ENCODE data around the gene PTPRJ. TPM values are rescaled to one million over a fixed set of nuclear protein-coding genes. Genes with fewer than 3 reads are reported as not detected.

PTPRJ gene
- total RNA-seq, 2 donors from 2014 or later, result 3.4 to 8.0 TPM

GRCh38 chr11:48154151-48154550 is 173.8 kb downstream of the PTPRJ start:
- no peak for DNase-seq (ENCODE audit: low spot score)
- peaks cover 0 to 12% of the 10 kb centered on the region in 2 donors for H3K9me3 ChIP-seq
- H3K4me3 ChIP-seq, result no peak overlapping the region
- H3K27ac ChIP-seq, result no peak overlapping the region
- no peaks in the 10 kb centered on the region for H3K27me3 ChIP-seq
- peaks cover 6% of the 10 kb centered on the region for H3K36me3 ChIP-seq
- TF ChIP-seq CTCF (IDR thresholded peaks at IDR 0.05), result no peak
- no peaks in the 10 kb centered on the region for H3K4me1 ChIP-seq

DNA sequence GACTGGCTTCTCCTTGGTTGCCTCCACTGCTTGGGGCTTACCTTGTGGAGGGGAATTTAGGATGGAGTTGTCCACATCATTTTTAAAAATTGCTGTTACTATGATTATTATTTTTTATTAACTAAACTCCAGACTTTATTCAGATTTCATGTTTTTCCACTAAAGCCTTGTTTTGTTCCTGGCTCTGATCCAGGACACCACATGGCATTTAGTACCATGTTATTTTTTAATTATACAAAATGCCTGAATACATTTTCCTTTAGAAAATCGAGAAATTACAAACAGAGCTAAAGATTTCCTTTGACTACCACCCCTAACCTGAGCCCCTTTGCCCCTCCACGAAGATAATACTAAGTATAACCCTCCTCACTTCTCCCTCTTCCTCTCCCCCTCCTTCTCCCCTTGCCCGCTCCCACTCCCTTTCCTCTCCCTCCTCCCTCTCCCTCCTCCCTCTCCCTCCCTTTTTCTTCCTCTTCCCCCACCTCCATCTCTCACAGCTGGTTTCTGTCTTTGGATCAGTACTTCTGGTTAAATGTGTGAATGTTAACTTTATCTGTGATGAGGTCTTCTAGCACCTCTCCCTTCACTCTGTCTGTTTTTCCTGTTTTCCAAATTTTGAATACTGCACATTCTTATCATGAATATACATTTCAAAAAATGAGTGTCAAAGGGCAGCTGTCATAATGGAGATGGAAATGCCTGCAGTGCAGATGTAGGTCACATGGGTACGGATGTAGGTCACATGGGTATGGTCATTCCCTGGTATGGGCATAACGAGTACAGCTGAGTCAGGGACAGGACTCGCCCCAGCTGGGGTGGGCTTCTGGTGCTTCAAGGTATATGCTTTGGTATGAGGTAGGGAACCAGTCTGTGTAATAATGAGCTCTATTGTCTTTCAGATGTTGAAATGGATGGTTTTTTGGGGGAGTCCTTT is 181.9 kb downstream of the PTPRJ start:
- H3K36me3 ChIP-seq, result no peaks in the 10 kb centered on the region
- no peak overlapping the region for H3K27ac ChIP-seq
- no peak for DNase-seq (ENCODE audit: low spot score)
- no peaks in the 10 kb centered on the region for H3K27me3 ChIP-seq
- H3K4me1 ChIP-seq, result no peaks in the 10 kb centered on the region
- no peaks in the 10 kb centered on the region for H3K9me3 ChIP-seq
- TF ChIP-seq CTCF (IDR thresholded peaks at IDR 0.05), result no peak
- H3K4me3 ChIP-seq, result no peak overlapping the region

- no peaks in the 10 kb centered on the region for H3K9me3 ChIP-seq
- no peak overlapping the region for H3K4me3 ChIP-seq
- H3K4me1 ChIP-seq, result peaks cover 0 to 6% of the 10 kb centered on the region in 2 donors
- no peak for DNase-seq (ENCODE audit: low spot score)
- no peaks in the 10 kb centered on the region for H3K27me3 ChIP-seq
- H3K27ac ChIP-seq, result no peak overlapping the region
- TF ChIP-seq CTCF (IDR thresholded peaks at IDR 0.05), result no peak
- no peaks in the 10 kb centered on the region for H3K36me3 ChIP-seq
These were observed 182.5 kb downstream of the PTPRJ start for GRCh38 chr11:48162885-48163268.

DNA sequence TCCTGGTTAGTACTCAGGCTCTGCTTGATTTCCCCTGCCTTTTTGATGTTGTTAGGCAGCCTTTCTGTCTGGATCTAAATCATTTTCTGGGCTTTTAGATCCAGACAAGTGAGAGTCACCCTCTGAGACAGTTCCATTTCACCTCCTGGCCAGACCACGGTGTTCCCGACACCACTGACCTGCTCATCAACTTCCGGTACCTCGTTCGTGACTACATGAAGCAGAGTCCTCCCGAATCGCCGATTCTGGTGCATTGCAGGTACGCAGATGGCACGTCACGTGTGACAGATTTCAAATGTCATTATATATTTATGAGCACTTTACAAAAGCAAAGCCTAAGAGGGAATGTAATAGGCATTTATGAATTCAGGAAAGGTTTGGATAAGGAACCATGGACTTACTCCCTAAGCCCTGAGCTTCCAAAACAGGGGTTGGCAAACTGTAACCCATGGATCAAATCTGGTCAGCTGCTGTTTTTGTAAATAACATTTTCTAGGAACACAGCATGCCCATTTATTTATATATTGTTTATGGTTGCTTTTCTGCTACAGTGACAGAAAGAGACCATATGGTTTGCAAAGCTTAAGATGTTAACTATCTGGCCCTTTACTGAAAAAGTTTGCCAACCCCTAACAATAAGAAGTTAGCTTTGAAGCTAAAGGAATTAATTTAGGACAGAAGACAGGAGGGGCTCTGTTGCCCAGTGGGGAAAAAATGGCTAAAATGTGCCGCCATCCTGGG is 183.2 kb downstream of the PTPRJ start:
- no peak for DNase-seq (ENCODE audit: low spot score)
- Histone ChIP-seq H3K27ac (no peak overlapping the region), H3K9me3 (no peaks in the 10 kb centered on the region), H3K27me3 (no peaks in the 10 kb centered on the region), H3K36me3 (no peaks in the 10 kb centered on the region), H3K4me1 (peaks cover 0 to 9% of the 10 kb centered on the region in 2 donors), H3K4me3 (no peak overlapping the region)
- TF ChIP-seq CTCF (IDR thresholded peaks at IDR 0.05), result no peak

GRCh38 chr11:48164836-48165235 is 184.5 kb downstream of the PTPRJ start:
- Histone ChIP-seq H3K4me1 (peaks cover 0 to 22% of the 10 kb centered on the region in 2 donors), H3K27me3 (no peaks in the 10 kb centered on the region), H3K27ac (no peak overlapping the region), H3K36me3 (no peaks in the 10 kb centered on the region), H3K9me3 (no peaks in the 10 kb centered on the region), H3K4me3 (no peak overlapping the region)
- no peak for TF ChIP-seq CTCF (IDR thresholded peaks at IDR 0.05)
- no peak for DNase-seq (ENCODE audit: low spot score)
